Measurements from ENCODE around the gene KLF11. TPM values are rescaled to one million over a fixed set of nuclear protein-coding genes. Genes with fewer than 3 reads are reported as not detected.
A peak's percentile ranks its signal among the peaks of the same experiment; 100 is the strongest.

The KLF11 gene
- total and polyA plus RNA-seq, 2 donors (not counting 3 experiments of a cell fraction or from before 2014, with no cell fraction given): 10.5 to 11.3 TPM

DNA sequence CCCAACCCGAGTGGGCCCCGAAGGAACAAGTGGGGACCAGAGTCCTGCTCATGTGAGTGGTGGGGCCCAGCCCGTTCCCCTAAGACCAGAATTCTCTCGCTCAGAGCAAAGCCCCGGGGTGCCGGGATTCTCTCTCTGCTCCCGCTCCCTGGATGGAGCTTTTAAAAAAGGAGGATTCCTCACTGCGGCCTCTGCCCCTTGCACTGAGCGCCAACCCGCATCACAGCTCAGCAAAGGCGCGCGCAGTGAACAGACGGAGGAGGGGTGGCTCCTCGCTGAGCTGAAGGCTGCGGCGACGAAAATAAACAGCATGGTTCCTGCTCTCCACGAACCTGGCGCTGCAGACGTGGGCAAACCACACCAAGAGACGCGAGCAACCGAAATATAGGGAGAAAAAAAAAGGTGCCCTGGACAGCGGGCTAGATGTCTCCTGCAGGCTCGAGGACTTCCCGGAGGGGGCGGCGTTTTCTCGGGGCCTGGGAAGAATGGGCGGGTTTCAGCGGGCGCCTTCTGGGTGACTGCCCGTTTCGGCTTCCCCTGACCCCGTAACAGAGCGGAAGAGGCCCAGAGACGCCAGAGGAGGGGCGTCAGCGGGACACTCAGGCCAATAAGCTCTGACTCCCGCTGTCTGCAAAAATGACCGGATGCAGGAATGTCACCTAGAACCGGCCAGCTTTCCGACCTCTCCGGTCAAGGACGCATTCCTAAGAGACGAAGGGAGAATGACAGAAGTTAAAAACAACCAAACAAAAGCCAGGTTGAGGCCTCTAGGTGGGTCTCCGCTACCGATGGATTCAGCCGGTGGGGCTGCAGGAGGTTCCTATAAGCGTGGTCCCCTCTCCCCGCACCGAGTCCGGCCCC, 819 bp upstream of the KLF11 start:
- CTCF ChIA-PET: interaction anchor here (0.9 to 17.6 kb wide), 7 partner anchors 50 to 393 kb away, joined by 3 to 340 read pairs (median 5); no protein-coding TSS in a partner anchor
- intact Hi-C loops (cut with micrococcal nuclease): loop anchor here (10.0 kb wide), 1 partner anchor 408 kb away; the partner anchor contains the start of gene YWHAQ

More for the DNA sequence above, 819 bp upstream of the KLF11 start:
- no peaks in the 10 kb centered on the region for H3K9me3 ChIP-seq (replicated peaks; ENCODE audit: control insufficient read depth, insufficient read depth, low read length)
- peaks cover 9% of the 10 kb centered on the region for H3K4me1 ChIP-seq (ENCODE audit: control insufficient read depth, extremely low read depth, insufficient read depth, low read length)
- TF ChIP-seq GATA2 (IDR thresholded peaks at IDR 0.05; ENCODE audit: insufficient read depth, insufficient read length, low read depth, low read length): no peak
- TF ChIP-seq, protein P1, sequence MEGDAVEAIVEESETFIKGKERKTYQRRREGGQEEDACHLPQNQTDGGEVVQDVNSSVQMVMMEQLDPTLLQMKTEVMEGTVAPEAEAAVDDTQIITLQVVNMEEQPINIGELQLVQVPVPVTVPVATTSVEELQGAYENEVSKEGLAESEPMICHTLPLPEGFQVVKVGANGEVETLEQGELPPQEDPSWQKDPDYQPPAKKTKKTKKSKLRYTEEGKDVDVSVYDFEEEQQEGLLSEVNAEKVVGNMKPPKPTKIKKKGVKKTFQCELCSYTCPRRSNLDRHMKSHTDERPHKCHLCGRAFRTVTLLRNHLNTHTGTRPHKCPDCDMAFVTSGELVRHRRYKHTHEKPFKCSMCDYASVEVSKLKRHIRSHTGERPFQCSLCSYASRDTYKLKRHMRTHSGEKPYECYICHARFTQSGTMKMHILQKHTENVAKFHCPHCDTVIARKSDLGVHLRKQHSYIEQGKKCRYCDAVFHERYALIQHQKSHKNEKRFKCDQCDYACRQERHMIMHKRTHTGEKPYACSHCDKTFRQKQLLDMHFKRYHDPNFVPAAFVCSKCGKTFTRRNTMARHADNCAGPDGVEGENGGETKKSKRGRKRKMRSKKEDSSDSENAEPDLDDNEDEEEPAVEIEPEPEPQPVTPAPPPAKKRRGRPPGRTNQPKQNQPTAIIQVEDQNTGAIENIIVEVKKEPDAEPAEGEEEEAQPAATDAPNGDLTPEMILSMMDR (IDR thresholded peaks at IDR 0.05; ENCODE audit: extremely low read depth in 1 of 2, insufficient read depth in 1 of 2, low read depth in 1 of 2, low read length in 2 of 2): peak in 1 of 2 donors; percentile 8
- peak overlapping the region in 2 of 3 experiments; percentile 39 to 61 for H3K4me3 ChIP-seq (replicated peaks in 1 of 3; ENCODE audit: insufficient read depth in 1 of 3, low read depth in 1 of 3, low read length in 3 of 3)
- peak overlapping the region; percentile 58 for H3K9ac ChIP-seq (replicated peaks; ENCODE audit: extremely low read depth, insufficient read depth, low read length)
- H3K79me2 ChIP-seq (ENCODE audit: control insufficient read depth, insufficient read depth, low read length): no peaks in the 10 kb centered on the region
- H2AFZ ChIP-seq (ENCODE audit: low read depth, low read length): peak overlapping the region; percentile 87
- POLR2A ChIA-PET: interaction anchor here (0.9 kb wide), 1 partner anchor 58 kb away, joined by 3 read pairs; no protein-coding TSS in a partner anchor
- TSS peak; percentile 40 for BruUV-seq (replicated peaks)
- H4K20me1 ChIP-seq (replicated peaks; ENCODE audit: control insufficient read depth, extremely low read depth, insufficient read depth, low read length): no peaks in the 10 kb centered on the region
- H3K9me1 ChIP-seq (replicated peaks; ENCODE audit: control insufficient read depth, extremely low read depth, insufficient read depth, low read length): no peaks in the 10 kb centered on the region
- H3K27ac ChIP-seq (ENCODE audit: insufficient read depth, low read depth, low read length): peak overlapping the region; percentile 74
- FAIRE-seq (peak; percentile 88), DNase-seq (ENCODE audit: low read depth, low spot score) (peak; percentile 82)
- peaks cover 0 to 3% of the 10 kb centered on the region in 2 experiments for H3K36me3 ChIP-seq (ENCODE audit: control insufficient read depth in 2 of 2, extremely low read depth in 1 of 2, insufficient read depth in 2 of 2, low read length in 2 of 2)
- no peaks in the 10 kb centered on the region for H3K27me3 ChIP-seq (ENCODE audit: control insufficient read depth in 2 of 2, insufficient read depth in 2 of 2, low read length in 2 of 2)
- dilution Hi-C loops (cut with MboI; ENCODE audit: extremely low pct_ligation_motif_present, low sequenced_read_pairs): loop anchor here (10.0 kb wide), 1 partner anchor 238 kb away; no protein-coding TSS in a partner anchor
- H3K4me2 ChIP-seq (ENCODE audit: insufficient read depth, low read length): peak overlapping the region; percentile 63

Measured in endothelial cell of umbilical vein (primary cell).